ENCODE measurements around the gene SNX10.

The SNX10 gene

GRCh38 chr7:26370011-26370410 lies 78.3 kb downstream of the SNX10 start:
- DNase-seq, result no peak

GRCh38 chr7:26372249-26372648 lies 80.6 kb downstream of the SNX10 start:
- DNase-seq, result no peak

GRCh38 chr7:26372704-26373103 lies 81.0 kb downstream of the SNX10 start:
- DNase-seq, result no peak

GRCh38 chr7:26374647-26375373 lies 83.1 kb downstream of the SNX10 start:
- no peak for DNase-seq

GRCh38 chr7:26375726-26376174 lies 84.1 kb downstream of the SNX10 start:
- DNase-seq, result peak; percentile 14

- DNase-seq, result peak; percentile 18
Measured at GRCh38 chr7:26376175-26376917, 84.7 kb downstream of the SNX10 start.

GRCh38 chr7:26378016-26378415 lies 86.4 kb downstream of the SNX10 start:
- no peak for DNase-seq

GRCh38 chr7:26379711-26380110 lies 88.0 kb downstream of the SNX10 start:
- no peak for DNase-seq

- DNase-seq, result peak; percentile 63
Measured at GRCh38 chr7:26381476-26382353, 90.1 kb downstream of the SNX10 start.

- no peak for DNase-seq
Measured at GRCh38 chr7:26385240-26385639, 93.6 kb downstream of the SNX10 start.

- no peak for DNase-seq
Measured at GRCh38 chr7:26387731-26388130, 96.1 kb downstream of the SNX10 start.

- DNase-seq, result peak; percentile 63
Measured at GRCh38 chr7:26388256-26388655, 96.6 kb downstream of the SNX10 start.

- DNase-seq, result no peak
Measured at GRCh38 chr7:26390016-26390415, 98.4 kb downstream of the SNX10 start.

GRCh38 chr7:26393818-26394217 lies 102.2 kb downstream of the SNX10 start:
- no peak for DNase-seq

GRCh38 chr7:26397332-26397731 lies 105.7 kb downstream of the SNX10 start:
- no peak for DNase-seq

GRCh38 chr7:26397796-26398426 lies 106.2 kb downstream of the SNX10 start:
- peak; percentile 15 for DNase-seq

- peak; percentile 20 for DNase-seq
Measured at GRCh38 chr7:26398427-26398755, 106.7 kb downstream of the SNX10 start.

GRCh38 chr7:26398756-26399509 lies 107.3 kb downstream of the SNX10 start:
- peak; percentile 25 for DNase-seq

GRCh38 chr7:26399736-26400135 lies 108.1 kb downstream of the SNX10 start:
- no peak for DNase-seq

GRCh38 chr7:26403640-26404039 lies 112.0 kb downstream of the SNX10 start:
- no peak for DNase-seq

- DNase-seq, result no peak
Measured at GRCh38 chr7:26404189-26404996, 112.7 kb downstream of the SNX10 start.
